ENCODE measurements around the gene ZNF236. TPM values are rescaled to one million over a fixed set of nuclear protein-coding genes. Genes with fewer than 3 reads are reported as not detected.

ZNF236 gene
- total RNA-seq, 2 donors from 2014 or later: 8.3 to 29.0 TPM

DNA sequence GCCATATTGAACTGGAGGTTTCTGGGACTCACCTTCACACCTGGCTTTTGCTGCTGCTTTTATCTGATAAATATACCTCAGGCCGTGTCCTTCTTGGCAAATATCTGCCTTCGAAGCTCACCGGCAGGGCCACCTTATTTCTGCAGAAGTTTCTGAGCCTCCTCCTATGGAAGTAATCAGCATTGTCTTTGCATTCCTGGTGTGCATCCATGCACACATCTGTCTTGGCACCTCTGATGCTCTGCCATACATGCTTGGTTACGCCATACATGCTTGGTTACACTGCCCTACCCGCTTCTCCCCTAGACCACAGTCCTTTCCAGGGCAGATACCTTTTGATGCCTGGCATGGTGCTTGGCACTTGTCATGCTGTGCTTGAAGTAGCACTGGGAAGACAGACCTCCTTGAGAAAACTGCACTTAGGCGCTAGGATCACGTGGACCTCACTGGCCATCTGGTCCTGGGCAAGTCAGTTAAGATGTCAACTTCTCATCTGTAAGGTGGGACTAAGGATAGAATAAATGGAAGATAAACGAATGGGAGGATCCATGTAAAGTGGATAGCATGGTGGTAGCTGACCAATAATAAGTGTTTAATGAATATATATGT, 66.8 kb downstream of the ZNF236 start:
- H3K9me3 ChIP-seq: no peaks in the 10 kb centered on the region
- H3K27ac ChIP-seq: no peak overlapping the region
- no peaks in the 10 kb centered on the region for H3K36me3 ChIP-seq
- intact Hi-C loops (cut with DNase I): no loop called here
- H3K4me3 ChIP-seq: no peak overlapping the region
- WGBS: 89% methylated on average over 8 of the region's 8 CpGs
- TF ChIP-seq POLR2AphosphoS5 (IDR thresholded peaks at IDR 0.05) (no peak), POLR2A (IDR thresholded peaks at IDR 0.05) (no peak)
- no peak for DNase-seq (ENCODE audit: low spot score)
- no peaks in the 10 kb centered on the region for H3K4me1 ChIP-seq (replicated peaks)
- no peaks in the 10 kb centered on the region for H3K27me3 ChIP-seq (replicated peaks; ENCODE audit: insufficient read depth)

- 91% methylated on average over 5 of the region's 5 CpGs for WGBS
Observed at GRCh38 chr18:76892832-76893231, 70.5 kb downstream of the ZNF236 start.

GRCh38 chr18:76894566-76895346, 72.4 kb downstream of the ZNF236 start:
- intact Hi-C loops (cut with DNase I): no loop called here
- no peaks in the 10 kb centered on the region for H3K4me1 ChIP-seq (replicated peaks)
- no peaks in the 10 kb centered on the region for H3K9me3 ChIP-seq
- TF ChIP-seq CTCF (IDR thresholded peaks at IDR 0.05) (no peak), POLR2A (IDR thresholded peaks at IDR 0.05) (no peak), POLR2AphosphoS5 (IDR thresholded peaks at IDR 0.05) (no peak)
- DNase-seq (ENCODE audit: low spot score): no peak
- WGBS: 97% methylated on average over 37 of the region's 37 CpGs
- H3K4me3 ChIP-seq: no peak overlapping the region
- H3K27me3 ChIP-seq (replicated peaks; ENCODE audit: insufficient read depth): no peaks in the 10 kb centered on the region
- no peak overlapping the region for H3K27ac ChIP-seq
- H3K36me3 ChIP-seq: peaks cover 18 to 20% of the 10 kb centered on the region in 2 donors

More at GRCh38 chr18:76892832-76893231, 70.5 kb downstream of the ZNF236 start:
- Histone ChIP-seq H3K9me3 (no peaks in the 10 kb centered on the region), H3K27me3 (replicated peaks; ENCODE audit: insufficient read depth) (no peaks in the 10 kb centered on the region), H3K27ac (no peak overlapping the region), H3K36me3 (peaks cover 18 to 20% of the 10 kb centered on the region in 2 donors), H3K4me3 (no peak overlapping the region), H3K4me1 (replicated peaks) (no peaks in the 10 kb centered on the region)
- no peak for TF ChIP-seq CTCF (IDR thresholded peaks at IDR 0.05)
- no peak for TF ChIP-seq POLR2AphosphoS5 (IDR thresholded peaks at IDR 0.05)
- no peak for TF ChIP-seq POLR2A (IDR thresholded peaks at IDR 0.05)
- intact Hi-C loops (cut with DNase I): no loop called here
- DNase-seq (ENCODE audit: low spot score): no peak

- DNase-seq (ENCODE audit: low spot score): no peak
- Histone ChIP-seq H3K27ac (no peak overlapping the region), H3K9me3 (no peaks in the 10 kb centered on the region), H3K4me1 (replicated peaks) (no peaks in the 10 kb centered on the region), H3K4me3 (no peak overlapping the region), H3K36me3 (peaks cover 18 to 20% of the 10 kb centered on the region in 2 donors), H3K27me3 (replicated peaks; ENCODE audit: insufficient read depth) (no peaks in the 10 kb centered on the region)
- WGBS: 96% methylated on average over 3 of the region's 3 CpGs
- intact Hi-C loops (cut with DNase I): no loop called here
- TF ChIP-seq CTCF (IDR thresholded peaks at IDR 0.05) (no peak), POLR2A (IDR thresholded peaks at IDR 0.05) (no peak), POLR2AphosphoS5 (IDR thresholded peaks at IDR 0.05) (no peak)
Observed at GRCh38 chr18:76895498-76895897, 73.1 kb downstream of the ZNF236 start.

- H3K27ac ChIP-seq: no peak overlapping the region
- no peaks in the 10 kb centered on the region for H3K27me3 ChIP-seq (replicated peaks; ENCODE audit: insufficient read depth)
- H3K9me3 ChIP-seq: no peaks in the 10 kb centered on the region
- peaks cover 18 to 20% of the 10 kb centered on the region in 2 donors for H3K36me3 ChIP-seq
- no peak overlapping the region for H3K4me3 ChIP-seq
- no peak for DNase-seq (ENCODE audit: low spot score)
- intact Hi-C loops (cut with DNase I): no loop called here
- H3K4me1 ChIP-seq (replicated peaks): no peaks in the 10 kb centered on the region
- TF ChIP-seq POLR2AphosphoS5 (IDR thresholded peaks at IDR 0.05) (no peak), POLR2A (IDR thresholded peaks at IDR 0.05) (no peak), CTCF (IDR thresholded peaks at IDR 0.05) (no peak)
Observed at GRCh38 chr18:76896677-76897076, 74.3 kb downstream of the ZNF236 start.
